ENCODE measurements around the gene NBPF1.
"Not testable (repeated sequence)": the region's sequence is repeated elsewhere in the genome, so short reads cannot be mapped to it uniquely, and the experiment has no call there.

Gene NBPF1

GRCh38 chr1:16625497-16626408 lies 12.4 kb upstream of the NBPF1 start:
- DNase-seq (ENCODE audit: extremely low spot score, insufficient read length, low read depth) (no peak), FAIRE-seq (no peak)

GRCh38 chr1:16623812-16624719 lies 10.7 kb upstream of the NBPF1 start:
- DNase-seq (ENCODE audit: extremely low spot score, insufficient read length, low read depth); FAIRE-seq: not testable (repeated sequence)

GRCh38 chr1:16623337-16623736 lies 10.0 kb upstream of the NBPF1 start:
- FAIRE-seq; DNase-seq (ENCODE audit: extremely low spot score, insufficient read length, low read depth): not testable (repeated sequence)

- DNase-seq (ENCODE audit: extremely low spot score, insufficient read length, low read depth); FAIRE-seq: not testable (repeated sequence)
These were observed 8.4 kb upstream of the NBPF1 start for GRCh38 chr1:16621681-16622315.

GRCh38 chr1:16621300-16621658 lies 7.9 kb upstream of the NBPF1 start:
- DNase-seq (ENCODE audit: extremely low spot score, insufficient read length, low read depth) (no peak), FAIRE-seq (no peak)

GRCh38 chr1:16619803-16620501 lies 6.6 kb upstream of the NBPF1 start:
- FAIRE-seq; DNase-seq (ENCODE audit: extremely low spot score, insufficient read length, low read depth): not testable (repeated sequence)

GRCh38 chr1:16618719-16619118 lies 5.4 kb upstream of the NBPF1 start:
- no peak for DNase-seq (ENCODE audit: extremely low spot score, insufficient read length, low read depth)

GRCh38 chr1:16617778-16618580 lies 4.6 kb upstream of the NBPF1 start:
- FAIRE-seq (no peak), DNase-seq (ENCODE audit: extremely low spot score, insufficient read length, low read depth) (no peak)

More at GRCh38 chr1:16618719-16619118, 5.4 kb upstream of the NBPF1 start:
- FAIRE-seq: no peak

GRCh38 chr1:16617114-16617631 lies 3.8 kb upstream of the NBPF1 start:
- FAIRE-seq (no peak), DNase-seq (ENCODE audit: extremely low spot score, insufficient read length, low read depth) (no peak)

- no peak for DNase-seq (ENCODE audit: extremely low spot score, insufficient read length, low read depth)
- no peak for FAIRE-seq
These were observed 2.2 kb upstream of the NBPF1 start for GRCh38 chr1:16615253-16616252.

- no peak for DNase-seq (ENCODE audit: extremely low spot score, insufficient read length, low read depth)
These were observed 1.2 kb upstream of the NBPF1 start for GRCh38 chr1:16614361-16615252.

GRCh38 chr1:16612332-16613172 lies 812 bp downstream of the NBPF1 start:
- DNase-seq (ENCODE audit: extremely low spot score, insufficient read length, low read depth): no peak
- no peak for FAIRE-seq

More at GRCh38 chr1:16614361-16615252, 1.2 kb upstream of the NBPF1 start:
- FAIRE-seq: no peak

GRCh38 chr1:16611981-16612331 lies 1.4 kb downstream of the NBPF1 start:
- not testable (repeated sequence) for DNase-seq (ENCODE audit: extremely low spot score, insufficient read length, low read depth); FAIRE-seq

GRCh38 chr1:16611164-16611563 lies 2.2 kb downstream of the NBPF1 start:
- not testable (repeated sequence) for DNase-seq (ENCODE audit: extremely low spot score, insufficient read length, low read depth); FAIRE-seq

GRCh38 chr1:16610553-16610952 lies 2.8 kb downstream of the NBPF1 start:
- not testable (repeated sequence) for DNase-seq (ENCODE audit: extremely low spot score, insufficient read length, low read depth); FAIRE-seq

Measured in GM18507 (cell line).